B cell (primary cell): ENCODE data around the gene CFAP77. TPM values are rescaled to one million over a fixed set of nuclear protein-coding genes. Genes with fewer than 3 reads are reported as not detected.

Experiments used
- ATAC-seq: fragments of 200-7000 bp; cut with Tn5 transposase; one replicate; pipeline ENCODE4 v1.10.0; 2021; ENCODE audit warnings: low read depth, mild to moderate bottlenecking, moderate number of reproducible peaks, moderate library complexity
- CTCF ChIA-PET: fragments of 350-600 bp; sonication (Branson Sonifier 250); formaldehyde crosslinking; loops from one replicate; lab custom pipeline; 2021; ENCODE audit warnings: antibody characterized with exemption, inconsistent platforms; lab: Charles Lee
- POLR2A ChIA-PET: fragments of 350-600 bp; sonication (Branson Sonifier 250); formaldehyde crosslinking; loops from one replicate; lab custom pipeline; 2021; ENCODE audit warnings: antibody characterized with exemption; lab: Charles Lee
- DNase-seq: peaks from one replicate; pipeline ENCODE4 v3.0.0; 2013
- H2AFZ ChIP-seq: 2 replicates; pipeline ENCODE4 v1.6.1; 2012; ENCODE audit warnings: mild to moderate bottlenecking, low read depth, low read length; ENCODE audit not compliant: insufficient read depth, poor library complexity, severe bottlenecking
- H3K27ac ChIP-seq, 2 donors: 1 replicate in 1 of 2; 2 replicates in 1 of 2; pipeline ENCODE4 v1.5.1; 2012 to 2013; ENCODE audit warnings: low read length in 2 of 2, mild to moderate bottlenecking in 2 of 2, moderate library complexity in 1 of 2
- H3K27me3 ChIP-seq, 4 experiments: fragments of 200-600 bp in 1 of 4; sonication (generic) in 1 of 4; replicated peaks in 1 of 4; 1 replicate in 2 of 4; 2 replicates in 2 of 4; pipeline versions ENCODE4 v1.6.1 to v1.7.0; 2013 to 2016; ENCODE audit warnings: low read length in 3 of 4, mild to moderate bottlenecking in 2 of 4, mixed read lengths in 1 of 4, moderate library complexity in 1 of 4; ENCODE audit not compliant: insufficient read depth in 4 of 4, control insufficient read depth in 3 of 4; ENCODE audit errors: control extremely low read depth in 1 of 4
- H3K36me3 ChIP-seq, 2 experiments: replicated peaks in 1 of 2; 1 replicate in 1 of 2; 2 replicates in 1 of 2; pipeline versions ENCODE4 v1.6.1 to v1.7.1; 2013; ENCODE audit warnings: low read length in 1 of 2; ENCODE audit not compliant: insufficient read depth in 2 of 2, control insufficient read depth in 1 of 2; ENCODE audit errors: control extremely low read depth in 1 of 2, extremely low read depth in 1 of 2
- H3K4me1 ChIP-seq, 2 donors: fragments of 200-600 bp in 1 of 2; sonication (generic) in 1 of 2; 1 replicate in 1 of 2; 2 replicates in 1 of 2; pipeline versions ENCODE4 v1.5.1 to v1.6.1; 2013 to 2017; ENCODE audit warnings: low read length in 2 of 2; ENCODE audit not compliant: control insufficient read depth in 2 of 2, insufficient read depth in 2 of 2
- H3K4me2 ChIP-seq: replicated peaks from 2 replicates; pipeline ENCODE3; 2012; ENCODE audit warnings: mild to moderate bottlenecking, low read depth, low read length; ENCODE audit not compliant: poor library complexity, severe bottlenecking
- H3K4me3 ChIP-seq, 5 experiments: fragments of 200-600 bp in 1 of 5; sonication (generic) in 1 of 5; 1 replicate in 3 of 5; 2 replicates in 2 of 5; pipeline versions ENCODE4 v1.5.1 to v1.7.0; 2011 to 2016; ENCODE audit warnings: low read length in 4 of 5, mild to moderate bottlenecking in 4 of 5, low read depth in 2 of 5, control low read depth in 1 of 5, moderate library complexity in 1 of 5; ENCODE audit not compliant: insufficient read depth in 1 of 5; ENCODE audit errors: control extremely low read depth in 1 of 5, extremely low read depth in 1 of 5
- H3K79me2 ChIP-seq: fragments of 200-600 bp; sonication (generic); one replicate; pipeline ENCODE4 v1.6.0; 2016; ENCODE audit warnings: low read length; ENCODE audit not compliant: control insufficient read depth, insufficient read depth
- H3K9ac ChIP-seq: fragments of 200-600 bp; sonication (generic); 2 replicates; pipeline ENCODE4 v1.6.1; 2017; ENCODE audit warnings: mild to moderate bottlenecking, low read length, moderate library complexity
- H3K9me3 ChIP-seq, 3 donors: one replicate each; pipeline versions ENCODE4 v1.6.1 to v1.7.1; 2013; ENCODE audit warnings: low read length in 2 of 3; ENCODE audit not compliant: control insufficient read depth in 2 of 3, insufficient read depth in 1 of 3; ENCODE audit errors: control extremely low read depth in 1 of 3
- H4K20me1 ChIP-seq: 2 replicates; pipeline ENCODE4 v1.6.0; 2012; ENCODE audit warnings: mild to moderate bottlenecking, low read length; ENCODE audit not compliant: insufficient read depth, control insufficient read depth, poor library complexity, severe bottlenecking
- H3K27ac Mint-ChIP-seq: one replicate; pipeline ENCODE4 v1.8.0; 2021; ENCODE audit warnings: mixed read lengths
- H3K27me3 Mint-ChIP-seq: one replicate; pipeline ENCODE4 v1.8.0; 2021; ENCODE audit warnings: mixed read lengths
- H3K4me1 Mint-ChIP-seq: one replicate; pipeline ENCODE4 v1.8.0; 2021; ENCODE audit warnings: mixed read lengths
- H3K4me3 Mint-ChIP-seq: one replicate; pipeline ENCODE4 v1.8.0; 2021; ENCODE audit warnings: mixed read lengths
- H3K9me3 Mint-ChIP-seq: one replicate; pipeline ENCODE4 v1.8.0; 2022; ENCODE audit warnings: mixed read lengths; ENCODE audit not compliant: insufficient read depth
- CTCF ChIP-seq: fragments of 200-600 bp; IDR thresholded peaks from one replicate; pipeline ENCODE4 v1.8.0; 2022; ENCODE audit warnings: antibody characterized with exemption, mild to moderate bottlenecking
- EZH2 ChIP-seq: IDR thresholded peaks from 2 replicates; pipeline ENCODE4 v1.6.1; 2012; ENCODE audit warnings: borderline replicate concordance, low read depth, mild to moderate bottlenecking, moderate library complexity, low read length; ENCODE audit not compliant: insufficient read depth, poor library complexity, severe bottlenecking
- WGBS: methylation state at CpG from one replicate; pipeline ENCODE4 v1.1.5; 2013; ENCODE audit warnings: missing lambda C conversion rate; ENCODE audit not compliant: insufficient coverage; 5-methylcytosine and 5-hydroxymethylcytosine counted together
- intact Hi-C: fragments of 100-400 bp; cut with micrococcal nuclease; formaldehyde crosslinking; loops from one replicate; pipeline ENCODE4 v1.10.0; 2022
- polyA plus RNA-seq: library from polyadenylated mRNA; depleted of rRNA; stranded (reverse); fragments of >200 nt; gene quantifications from 2 replicates; pipeline ENCODE4 v1.2.3, GENCODE V29; 2012
- total RNA-seq, 2 donors: library from RNA; stranded (reverse); fragments of 120-200 nt in 1 of 2; gene quantifications; 1 replicate in 1 of 2; 2 replicates in 1 of 2; pipeline versions ENCODE4 v1.2.3 to v1.2.4, GENCODE V29; 2013 to 2022

Gene CFAP77
- total and polyA plus RNA-seq, 2 donors (not counting 1 experiment from before 2014, with no cell fraction given): not detected

- DNase-seq: no peak
- Histone ChIP-seq H3K4me1 (peaks cover 16 to 21% of the 10 kb centered on the region in 2 donors), H3K9me3 (no peaks in the 10 kb centered on the region), H4K20me1 (no peaks in the 10 kb centered on the region), H3K4me2 (no peak overlapping the region), H3K27ac (no peak overlapping the region), H3K79me2 (no peaks in the 10 kb centered on the region), H3K9ac (no peak overlapping the region), H3K4me3 (no peak overlapping the region), H3K27me3 (no peaks in the 10 kb centered on the region), H3K36me3 (no peaks in the 10 kb centered on the region), H2AFZ (no peak overlapping the region)
- H3K4me1 Mint-ChIP-seq: peaks cover 21% of the 10 kb centered on the region
- TF ChIP-seq CTCF: no peak
- TF ChIP-seq EZH2: no peak
- H3K27me3 Mint-ChIP-seq: no peaks in the 10 kb centered on the region
- H3K4me3 Mint-ChIP-seq: no peak overlapping the region
- ChIA-PET POLR2A (interaction anchor here (0.5 to 0.9 kb wide), 2 partner anchors 13 to 20 kb away, joined by 3 to 7 read pairs; partner anchors contain the start of gene SETX), CTCF (interaction anchor here (1.2 kb wide), 1 partner anchor 16 kb away, joined by 3 read pairs; no protein-coding TSS in a partner anchor)
- intact Hi-C loops: no loop called here
- no peak for ATAC-seq
- H3K27ac Mint-ChIP-seq: no peak overlapping the region
- no peaks in the 10 kb centered on the region for H3K9me3 Mint-ChIP-seq
- 86% methylated on average over 12 of the region's 13 CpGs for WGBS
These were observed 42.2 kb upstream of the CFAP77 start for GRCh38 chr9:132367613-132368313.

GRCh38 chr9:132369421-132369820, 40.6 kb upstream of the CFAP77 start:
- intact Hi-C loops: no loop called here
- no peaks in the 10 kb centered on the region for H3K27me3 Mint-ChIP-seq
- H3K9me3 ChIP-seq: no peaks in the 10 kb centered on the region
- H3K9me3 Mint-ChIP-seq: no peaks in the 10 kb centered on the region
- TF ChIP-seq EZH2: no peak
- TF ChIP-seq CTCF: no peak
- peaks cover 8% of the 10 kb centered on the region for H3K79me2 ChIP-seq
- DNase-seq (no peak), ATAC-seq (no peak)
- ChIA-PET POLR2A (no interaction called here), CTCF (no interaction called here)
- peaks cover 33 to 38% of the 10 kb centered on the region in 2 donors for H3K4me1 ChIP-seq
- H4K20me1 ChIP-seq: no peaks in the 10 kb centered on the region
- no peak overlapping the region for H3K4me2 ChIP-seq
- no peak overlapping the region for H3K4me3 ChIP-seq
- H3K36me3 ChIP-seq: no peaks in the 10 kb centered on the region
- H3K9ac ChIP-seq: no peak overlapping the region
- H3K4me3 Mint-ChIP-seq: no peak overlapping the region
- H3K27ac Mint-ChIP-seq: peak overlapping the region; percentile 41
- H2AFZ ChIP-seq: no peak overlapping the region
- H3K4me1 Mint-ChIP-seq: peaks cover 31% of the 10 kb centered on the region
- H3K27me3 ChIP-seq: no peaks in the 10 kb centered on the region
- no peak overlapping the region for H3K27ac ChIP-seq
- no CpG with 5 or more reads among the region's 4 CpGs for WGBS
